ENCODE measurements around the gene SPTBN1. TPM values are rescaled to one million over a fixed set of nuclear protein-coding genes. Genes with fewer than 3 reads are reported as not detected.

Gene SPTBN1
- total RNA-seq, 4 donors from 2014 or later = 189 to 423 (median 341) TPM

- no peaks in the 10 kb centered on the region for H3K27me3 ChIP-seq
- no peaks in the 10 kb centered on the region for H3K4me1 ChIP-seq
- intact Hi-C loops (cut with DNase I; ENCODE audit: low total_unique reads) = loop anchor here (10.0 kb wide), 1 partner anchor 175 kb away; no protein-coding TSS in a partner anchor
These were observed 243.5 kb downstream of the SPTBN1 start for GRCh38 chr2:54699665-54700064.

DNA sequence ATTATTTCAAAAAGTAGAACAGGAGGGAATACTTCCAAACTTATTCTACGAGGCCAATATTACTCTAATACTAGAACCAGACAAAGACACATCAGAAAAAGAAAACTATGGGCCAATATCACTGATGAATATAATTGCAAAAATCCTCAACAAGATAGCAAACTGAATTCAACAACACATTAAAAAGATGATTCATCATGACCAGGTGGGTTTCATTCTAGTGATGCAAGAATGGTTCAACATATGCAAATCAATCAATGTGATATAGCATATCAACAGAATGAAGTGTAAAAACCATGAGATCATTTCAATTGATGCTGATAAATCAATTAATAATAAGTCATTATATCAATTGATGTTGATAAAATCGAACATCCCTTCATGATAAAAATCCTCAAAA lies 244.9 kb downstream of the SPTBN1 start:
- Histone ChIP-seq H3K4me3 (no peak overlapping the region), H3K27me3 (no peaks in the 10 kb centered on the region), H3K4me1 (no peaks in the 10 kb centered on the region), H3K9me3 (no peaks in the 10 kb centered on the region), H3K36me3 (no peaks in the 10 kb centered on the region), H3K27ac (no peak overlapping the region)
- no peak for DNase-seq
- TF ChIP-seq, protein P1, sequence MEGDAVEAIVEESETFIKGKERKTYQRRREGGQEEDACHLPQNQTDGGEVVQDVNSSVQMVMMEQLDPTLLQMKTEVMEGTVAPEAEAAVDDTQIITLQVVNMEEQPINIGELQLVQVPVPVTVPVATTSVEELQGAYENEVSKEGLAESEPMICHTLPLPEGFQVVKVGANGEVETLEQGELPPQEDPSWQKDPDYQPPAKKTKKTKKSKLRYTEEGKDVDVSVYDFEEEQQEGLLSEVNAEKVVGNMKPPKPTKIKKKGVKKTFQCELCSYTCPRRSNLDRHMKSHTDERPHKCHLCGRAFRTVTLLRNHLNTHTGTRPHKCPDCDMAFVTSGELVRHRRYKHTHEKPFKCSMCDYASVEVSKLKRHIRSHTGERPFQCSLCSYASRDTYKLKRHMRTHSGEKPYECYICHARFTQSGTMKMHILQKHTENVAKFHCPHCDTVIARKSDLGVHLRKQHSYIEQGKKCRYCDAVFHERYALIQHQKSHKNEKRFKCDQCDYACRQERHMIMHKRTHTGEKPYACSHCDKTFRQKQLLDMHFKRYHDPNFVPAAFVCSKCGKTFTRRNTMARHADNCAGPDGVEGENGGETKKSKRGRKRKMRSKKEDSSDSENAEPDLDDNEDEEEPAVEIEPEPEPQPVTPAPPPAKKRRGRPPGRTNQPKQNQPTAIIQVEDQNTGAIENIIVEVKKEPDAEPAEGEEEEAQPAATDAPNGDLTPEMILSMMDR (IDR thresholded peaks at IDR 0.05) = no peak
- no peak for TF ChIP-seq POLR2A (IDR thresholded peaks at IDR 0.05)
- intact Hi-C loops (cut with DNase I; ENCODE audit: low total_unique reads) = loop anchor here (10.0 kb wide), 1 partner anchor 176 kb away; no protein-coding TSS in a partner anchor

More at GRCh38 chr2:54699665-54700064, 243.5 kb downstream of the SPTBN1 start:
- Histone ChIP-seq H3K9me3 (no peaks in the 10 kb centered on the region), H3K27ac (no peak overlapping the region), H3K4me3 (no peak overlapping the region), H3K36me3 (no peaks in the 10 kb centered on the region)
- TF ChIP-seq POLR2A (IDR thresholded peaks at IDR 0.05) = no peak
- TF ChIP-seq, protein P1 (IDR thresholded peaks at IDR 0.05) = no peak
- DNase-seq = no peak

GRCh38 chr2:54704238-54704637 lies 248.1 kb downstream of the SPTBN1 start:
- Histone ChIP-seq H3K27me3 (no peaks in the 10 kb centered on the region), H3K4me3 (no peak overlapping the region), H3K4me1 (no peaks in the 10 kb centered on the region), H3K36me3 (no peaks in the 10 kb centered on the region), H3K9me3 (no peaks in the 10 kb centered on the region), H3K27ac (no peak overlapping the region)
- TF ChIP-seq POLR2A (IDR thresholded peaks at IDR 0.05) = no peak
- TF ChIP-seq, protein P1 (IDR thresholded peaks at IDR 0.05) = no peak
- DNase-seq = no peak
- intact Hi-C loops (cut with DNase I; ENCODE audit: low total_unique reads) = loop anchor here (10.0 kb wide), 1 partner anchor 179 kb away; no protein-coding TSS in a partner anchor

GRCh38 chr2:54704688-54705605 lies 248.8 kb downstream of the SPTBN1 start:
- DNase-seq = no peak
- intact Hi-C loops (cut with DNase I; ENCODE audit: low total_unique reads) = loop anchor here (10.0 kb wide), 1 partner anchor 180 kb away; no protein-coding TSS in a partner anchor
- H3K27me3 ChIP-seq = no peaks in the 10 kb centered on the region
- no peaks in the 10 kb centered on the region for H3K9me3 ChIP-seq
- H3K4me1 ChIP-seq = no peaks in the 10 kb centered on the region
- H3K36me3 ChIP-seq = no peaks in the 10 kb centered on the region
- TF ChIP-seq, protein P1 (IDR thresholded peaks at IDR 0.05) = peak; percentile 65 to 85 (median 67)
- TF ChIP-seq POLR2A (IDR thresholded peaks at IDR 0.05) = no peak
- no peak overlapping the region for H3K4me3 ChIP-seq
- H3K27ac ChIP-seq = no peak overlapping the region

GRCh38 chr2:54706622-54707021 lies 250.5 kb downstream of the SPTBN1 start:
- no peak for DNase-seq
- intact Hi-C loops (cut with DNase I; ENCODE audit: low total_unique reads) = loop anchor here (10.0 kb wide), 1 partner anchor 182 kb away; no protein-coding TSS in a partner anchor
- H3K4me1 ChIP-seq = no peaks in the 10 kb centered on the region
- H3K9me3 ChIP-seq = no peaks in the 10 kb centered on the region
- H3K36me3 ChIP-seq = no peaks in the 10 kb centered on the region
- no peaks in the 10 kb centered on the region for H3K27me3 ChIP-seq
- TF ChIP-seq POLR2A (IDR thresholded peaks at IDR 0.05) = no peak
- TF ChIP-seq, protein P1 (IDR thresholded peaks at IDR 0.05) = no peak
- no peak overlapping the region for H3K4me3 ChIP-seq
- H3K27ac ChIP-seq = no peak overlapping the region

All from uterus (tissue), 4 donors.